HUDEP-2 (cell line): ENCODE measurements around the gene SMAD7.

ENCODE experiments used
- DNase-seq, 76 experiments: peaks; one replicate each; lab custom pipeline; 2025; ENCODE audit not compliant: unreplicated experiment in 76 of 76; lab: John Stamatoyannopoulos, UW

SMAD7 gene

GRCh38 chr18:48950536-48951447 is at the start of gene SMAD7:
Gene SMAD7 (minus strand): TSS chr18:48950965. CDS start chr18:48950424, 541 bp downstream.
- no peak for DNase-seq

- no peak for DNase-seq
Observed at GRCh38 chr18:48999569-48999968, 48.8 kb upstream of the SMAD7 start.

GRCh38 chr18:48997985-48998831 is 47.4 kb upstream of the SMAD7 start:
- no peak for DNase-seq

GRCh38 chr18:48997681-48997984 is 46.9 kb upstream of the SMAD7 start:
- no peak for DNase-seq

- DNase-seq: no peak
Observed at GRCh38 chr18:48996901-48997463, 46.2 kb upstream of the SMAD7 start.

GRCh38 chr18:48996041-48996440 is 45.3 kb upstream of the SMAD7 start:
- DNase-seq: no peak

- DNase-seq: no peak
Observed at GRCh38 chr18:48994926-48995835, 44.4 kb upstream of the SMAD7 start.

GRCh38 chr18:48994044-48994651 is 43.4 kb upstream of the SMAD7 start:
- DNase-seq: no peak

- no peak for DNase-seq
Observed at GRCh38 chr18:48993586-48993985, 42.8 kb upstream of the SMAD7 start.

GRCh38 chr18:48992791-48993555 is 42.2 kb upstream of the SMAD7 start:
- DNase-seq: no peak

- no peak for DNase-seq
Observed at GRCh38 chr18:48992133-48992532, 41.4 kb upstream of the SMAD7 start.

- DNase-seq: no peak
Observed at GRCh38 chr18:48991676-48992075, 40.9 kb upstream of the SMAD7 start.

- no peak for DNase-seq
Observed at GRCh38 chr18:48991319-48991660, 40.5 kb upstream of the SMAD7 start.

- DNase-seq: no peak
Observed at GRCh38 chr18:48990481-48991318, 39.9 kb upstream of the SMAD7 start.

GRCh38 chr18:48989304-48990303 is 38.8 kb upstream of the SMAD7 start:
- no peak for DNase-seq

GRCh38 chr18:48988508-48989303 is 37.9 kb upstream of the SMAD7 start:
- no peak for DNase-seq

- DNase-seq: no peak
Observed at GRCh38 chr18:48987821-48988220, 37.1 kb upstream of the SMAD7 start.
